ENCODE results near the gene ERV3-1.

GRCh38 chr7:65001291-65001814 is 5.1 kb downstream of the ERV3-1 start:
- no peak for TF ChIP-seq CTCF (IDR thresholded peaks at IDR 0.05)
- TF ChIP-seq POLR2A (IDR thresholded peaks at IDR 0.05): no peak

Measured in Peyer's patch (tissue), 4 donors.